Transverse colon (tissue), 3 donors: ENCODE measurements around the gene IL1A.

Experiments used
- POLR2A ChIP-seq: fragments of 450-650 bp; IDR thresholded peaks from one replicate; pipeline ENCODE4 v1.6.1; 2016; ENCODE audit warnings: antibody characterized with exemption, mild to moderate bottlenecking, moderate library complexity
- TF ChIP-seq, protein P1 (sequence below), 5 experiments: fragments of 200-600 bp in 3 of 5; fragments of 450-650 bp in 2 of 5; sonication (generic) in 3 of 5; IDR thresholded peaks; 1 replicate in 2 of 5; 2 replicates in 3 of 5; pipeline ENCODE4 v1.5.1; 2016 to 2017; ENCODE audit warnings: antibody characterized with exemption in 5 of 5, inconsistent platforms in 3 of 5, mild to moderate bottlenecking in 2 of 5, moderate library complexity in 1 of 5

DNA sequence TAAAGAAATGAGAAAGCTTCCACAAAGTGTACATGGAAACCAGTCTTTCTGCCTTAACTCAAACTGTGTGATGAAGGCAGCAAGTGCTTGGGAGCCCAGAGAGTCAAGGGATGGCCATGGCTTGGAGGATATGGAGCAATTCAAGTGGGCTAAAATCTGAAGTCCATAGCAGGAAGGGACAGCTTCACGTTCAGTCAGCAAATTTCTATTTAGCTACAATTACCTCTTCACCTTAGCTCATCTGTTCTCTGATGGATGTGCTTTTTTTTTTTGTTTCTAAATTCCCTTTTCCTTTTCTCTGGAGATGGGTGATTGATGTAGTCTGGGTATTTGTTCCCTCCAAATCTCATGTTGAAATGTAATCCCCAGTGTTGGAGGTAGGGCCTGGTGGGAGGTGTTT lies 4.9 kb upstream of the IL1A start:
- no peak for TF ChIP-seq POLR2A
- TF ChIP-seq, protein P1, sequence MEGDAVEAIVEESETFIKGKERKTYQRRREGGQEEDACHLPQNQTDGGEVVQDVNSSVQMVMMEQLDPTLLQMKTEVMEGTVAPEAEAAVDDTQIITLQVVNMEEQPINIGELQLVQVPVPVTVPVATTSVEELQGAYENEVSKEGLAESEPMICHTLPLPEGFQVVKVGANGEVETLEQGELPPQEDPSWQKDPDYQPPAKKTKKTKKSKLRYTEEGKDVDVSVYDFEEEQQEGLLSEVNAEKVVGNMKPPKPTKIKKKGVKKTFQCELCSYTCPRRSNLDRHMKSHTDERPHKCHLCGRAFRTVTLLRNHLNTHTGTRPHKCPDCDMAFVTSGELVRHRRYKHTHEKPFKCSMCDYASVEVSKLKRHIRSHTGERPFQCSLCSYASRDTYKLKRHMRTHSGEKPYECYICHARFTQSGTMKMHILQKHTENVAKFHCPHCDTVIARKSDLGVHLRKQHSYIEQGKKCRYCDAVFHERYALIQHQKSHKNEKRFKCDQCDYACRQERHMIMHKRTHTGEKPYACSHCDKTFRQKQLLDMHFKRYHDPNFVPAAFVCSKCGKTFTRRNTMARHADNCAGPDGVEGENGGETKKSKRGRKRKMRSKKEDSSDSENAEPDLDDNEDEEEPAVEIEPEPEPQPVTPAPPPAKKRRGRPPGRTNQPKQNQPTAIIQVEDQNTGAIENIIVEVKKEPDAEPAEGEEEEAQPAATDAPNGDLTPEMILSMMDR (IDR thresholded peaks at IDR 0.05): no peak
